Measurements from ENCODE around the gene PKLR.
"Not testable (repeated sequence)": the region's sequence is repeated elsewhere in the genome, so short reads cannot be mapped to it uniquely, and the experiment has no call there.

The PKLR gene

GRCh38 chr1:155301342-155301841, at the start of gene PKLR:
Gene PKLR, minus strand, starts transcription at chr1:155301438. Its CDS starts 43 bp downstream, at chr1:155301395.
- Histone ChIP-seq H3K9ac (ENCODE audit: low read depth, low read length) (no peak within 1 kb of the TSS), H3K9me3 (ENCODE audit: control insufficient read depth, insufficient read depth, low read length) (no peaks in the 10 kb centered on the region), H3K4me1 (ENCODE audit: insufficient read depth, low read length) (peaks cover 8% of the 10 kb centered on the region), H3K36me3 (ENCODE audit: insufficient read depth, low read length) (no peaks in the 10 kb centered on the region)

GRCh38 chr1:155342842-155343241, 41.6 kb upstream of the PKLR start:
- H3K4me1 ChIP-seq (ENCODE audit: insufficient read depth, low read length): no peaks in the 10 kb centered on the region
- peaks cover 28% of the 10 kb centered on the region for H3K36me3 ChIP-seq (ENCODE audit: insufficient read depth, low read length)

GRCh38 chr1:155339515-155340097, 38.4 kb upstream of the PKLR start:
- peaks cover 27% of the 10 kb centered on the region for H3K36me3 ChIP-seq (ENCODE audit: insufficient read depth, low read length)
- H3K9me3 ChIP-seq (ENCODE audit: control insufficient read depth, insufficient read depth, low read length): no peaks in the 10 kb centered on the region
- no peak overlapping the region for H3K9ac ChIP-seq (ENCODE audit: low read depth, low read length)
- H3K4me1 ChIP-seq (ENCODE audit: insufficient read depth, low read length): no peaks in the 10 kb centered on the region

More at GRCh38 chr1:155342842-155343241, 41.6 kb upstream of the PKLR start:
- Histone ChIP-seq H3K9me3 (ENCODE audit: control insufficient read depth, insufficient read depth, low read length) (no peaks in the 10 kb centered on the region), H3K9ac (ENCODE audit: low read depth, low read length) (no peak overlapping the region)

GRCh38 chr1:155334962-155335361, 33.7 kb upstream of the PKLR start:
- Histone ChIP-seq H3K9me3 (ENCODE audit: control insufficient read depth, insufficient read depth, low read length) (no peaks in the 10 kb centered on the region), H3K4me1 (ENCODE audit: insufficient read depth, low read length) (no peaks in the 10 kb centered on the region), H3K36me3 (ENCODE audit: insufficient read depth, low read length) (peaks cover 18% of the 10 kb centered on the region), H3K9ac (ENCODE audit: low read depth, low read length) (no peak overlapping the region)

GRCh38 chr1:155329980-155330598, 28.9 kb upstream of the PKLR start:
- no peaks in the 10 kb centered on the region for H3K4me1 ChIP-seq (ENCODE audit: insufficient read depth, low read length)
- H3K36me3 ChIP-seq (ENCODE audit: insufficient read depth, low read length): no peaks in the 10 kb centered on the region; the same call in 1 of the 2 replicates
- H3K9me3 ChIP-seq (ENCODE audit: control insufficient read depth, insufficient read depth, low read length): no peaks in the 10 kb centered on the region
- no peak overlapping the region for H3K9ac ChIP-seq (ENCODE audit: low read depth, low read length)

- H3K9ac ChIP-seq (ENCODE audit: low read depth, low read length); H3K9me3 ChIP-seq (ENCODE audit: control insufficient read depth, insufficient read depth, low read length); H3K36me3 ChIP-seq (ENCODE audit: insufficient read depth, low read length); H3K4me1 ChIP-seq (ENCODE audit: insufficient read depth, low read length): not testable (repeated sequence)
Observed at GRCh38 chr1:155328856-155329255, 27.6 kb upstream of the PKLR start.

GRCh38 chr1:155327981-155328380, 26.7 kb upstream of the PKLR start:
- Histone ChIP-seq H3K36me3 (ENCODE audit: insufficient read depth, low read length) (no peaks in the 10 kb centered on the region; the same call in 1 of the 2 replicates), H3K9ac (ENCODE audit: low read depth, low read length) (no peak overlapping the region), H3K4me1 (ENCODE audit: insufficient read depth, low read length) (no peaks in the 10 kb centered on the region), H3K9me3 (ENCODE audit: control insufficient read depth, insufficient read depth, low read length) (no peaks in the 10 kb centered on the region)

- H3K4me1 ChIP-seq (ENCODE audit: insufficient read depth, low read length): peaks cover 4% of the 10 kb centered on the region; the same call in 1 of the 2 replicates
- H3K9ac ChIP-seq (ENCODE audit: low read depth, low read length): no peak overlapping the region
- H3K36me3 ChIP-seq (ENCODE audit: insufficient read depth, low read length): no peaks in the 10 kb centered on the region; the same call in 1 of the 2 replicates
- H3K9me3 ChIP-seq (ENCODE audit: control insufficient read depth, insufficient read depth, low read length): no peaks in the 10 kb centered on the region
Observed at GRCh38 chr1:155326631-155327037, 25.4 kb upstream of the PKLR start.

- no peaks in the 10 kb centered on the region; the same call in 1 of the 2 replicates for H3K36me3 ChIP-seq (ENCODE audit: insufficient read depth, low read length)
- no peaks in the 10 kb centered on the region for H3K9me3 ChIP-seq (ENCODE audit: control insufficient read depth, insufficient read depth, low read length)
- peaks cover 7% of the 10 kb centered on the region; the same call in 1 of the 2 replicates for H3K4me1 ChIP-seq (ENCODE audit: insufficient read depth, low read length)
- H3K9ac ChIP-seq (ENCODE audit: low read depth, low read length): no peak overlapping the region
Observed at GRCh38 chr1:155326020-155326526, 24.8 kb upstream of the PKLR start.

GRCh38 chr1:155325603-155325893, 24.3 kb upstream of the PKLR start:
- Histone ChIP-seq H3K9me3 (ENCODE audit: control insufficient read depth, insufficient read depth, low read length) (no peaks in the 10 kb centered on the region), H3K36me3 (ENCODE audit: insufficient read depth, low read length) (no peaks in the 10 kb centered on the region; the same call in 1 of the 2 replicates), H3K9ac (ENCODE audit: low read depth, low read length) (peak overlapping the region; percentile 96), H3K4me1 (ENCODE audit: insufficient read depth, low read length) (peaks cover 7% of the 10 kb centered on the region; the same call in 1 of the 2 replicates)

GRCh38 chr1:155324717-155325602, 23.7 kb upstream of the PKLR start:
- Histone ChIP-seq H3K36me3 (ENCODE audit: insufficient read depth, low read length) (no peaks in the 10 kb centered on the region; the same call in 1 of the 2 replicates), H3K9me3 (ENCODE audit: control insufficient read depth, insufficient read depth, low read length) (no peaks in the 10 kb centered on the region), H3K9ac (ENCODE audit: low read depth, low read length) (peak overlapping the region; percentile 96), H3K4me1 (ENCODE audit: insufficient read depth, low read length) (peaks cover 13% of the 10 kb centered on the region; the same call in 1 of the 2 replicates)

- H3K9me3 ChIP-seq (ENCODE audit: control insufficient read depth, insufficient read depth, low read length): no peaks in the 10 kb centered on the region
- peak overlapping the region; percentile 96 for H3K9ac ChIP-seq (ENCODE audit: low read depth, low read length)
- peaks cover 17% of the 10 kb centered on the region; the same call in 1 of the 2 replicates for H3K4me1 ChIP-seq (ENCODE audit: insufficient read depth, low read length)
- H3K36me3 ChIP-seq (ENCODE audit: insufficient read depth, low read length): no peaks in the 10 kb centered on the region; the same call in 1 of the 2 replicates
Observed at GRCh38 chr1:155324037-155324716, 22.9 kb upstream of the PKLR start.

- H3K4me1 ChIP-seq (ENCODE audit: insufficient read depth, low read length): peaks cover 17% of the 10 kb centered on the region; the same call in 1 of the 2 replicates
- no peaks in the 10 kb centered on the region; the same call in 1 of the 2 replicates for H3K36me3 ChIP-seq (ENCODE audit: insufficient read depth, low read length)
- H3K9ac ChIP-seq (ENCODE audit: low read depth, low read length): peak overlapping the region; percentile 96
- no peaks in the 10 kb centered on the region for H3K9me3 ChIP-seq (ENCODE audit: control insufficient read depth, insufficient read depth, low read length)
Observed at GRCh38 chr1:155323729-155324036, 22.4 kb upstream of the PKLR start.
